HepG2 (cell line): ENCODE measurements around the gene TFCP2L1. TPM values are rescaled to one million over a fixed set of nuclear protein-coding genes. Genes with fewer than 3 reads are reported as not detected.

ENCODE experiments used
- ATAC-seq: fragments of 200-7000 bp; cut with Tn5 transposase; 3 replicates; pipeline ENCODE4 v1.9.1; 2020; ENCODE audit warnings: mild to moderate bottlenecking, moderate library complexity
- BruUV-seq: library from RNA; stranded (reverse); fragments of 400-500 nt; replicated peaks from 2 replicates; lab custom pipeline; 2021; lab: Mats Ljungman, UMichigan
- CTCF ChIA-PET: fragments of 300-600 bp; formaldehyde crosslinking; extraction: SDS; loops from one replicate; lab custom pipeline; 2021; ENCODE audit warnings: low total read pairs, inconsistent platforms, low intra/inter-chr PET ratio; lab: Yijun Ruan, JAX
- POLR2A ChIA-PET: fragments of 350-600 bp; sonication (Branson Sonifier 250); formaldehyde crosslinking; loops from one replicate; lab custom pipeline; 2020; ENCODE audit warnings: antibody characterized with exemption, inconsistent platforms; lab: Yijun Ruan, JAX
- DNase-seq: peaks from one replicate; pipeline ENCODE4 v3.0.0-alpha.2; 2015; ENCODE audit warnings: low spot score
- FAIRE-seq: peaks from 3 replicates; lab custom pipeline; 2011; peaks lifted over from hg19 to GRCh38; lab: Jason Lieb, UNC
- H2AFZ ChIP-seq: one replicate; pipeline ENCODE4 v1.6.1; 2011; ENCODE audit warnings: low read length, inconsistent platforms
- H3K27ac ChIP-seq: fragments of 300-600 bp; 3 replicates; pipeline ENCODE4 v1.8.0; 2011; ENCODE audit warnings: mixed run types, mild to moderate bottlenecking, mixed read lengths, low read length, inconsistent platforms; ENCODE audit not compliant: insufficient read depth; ENCODE audit errors: extremely low read length
- H3K27me3 ChIP-seq, 2 experiments: fragments of 200-600 bp in 1 of 2; 2 replicates in 1 of 2; 3 replicates in 1 of 2; pipeline versions ENCODE4 v1.6.0 to v1.8.0; 2011; ENCODE audit warnings: low read length in 2 of 2, mild to moderate bottlenecking in 2 of 2, moderate library complexity in 2 of 2, inconsistent platforms in 1 of 2; ENCODE audit not compliant: insufficient read depth in 2 of 2, control insufficient read depth in 1 of 2
- H3K36me3 ChIP-seq, 2 experiments: fragments of 200-600 bp in 1 of 2; replicated peaks in 1 of 2; 2 replicates in 1 of 2; 3 replicates in 1 of 2; pipeline versions ENCODE4 v1.5.1 to v1.8.0; 2011; ENCODE audit warnings: low read length in 2 of 2, inconsistent platforms in 1 of 2; ENCODE audit not compliant: insufficient read depth in 2 of 2, control insufficient read depth in 1 of 2
- H3K4me1 ChIP-seq: 2 replicates; pipeline ENCODE4 v1.5.1; 2012; ENCODE audit warnings: low read length, inconsistent platforms; ENCODE audit not compliant: insufficient read depth
- H3K4me2 ChIP-seq: 2 replicates; pipeline ENCODE4 v1.6.0; 2011; ENCODE audit warnings: low read depth, low read length, inconsistent platforms
- H3K4me3 ChIP-seq, 3 experiments: fragments of 200-600 bp in 1 of 3; sonication (generic), shearing (Covaris generic) in 1 of 3; replicated peaks in 1 of 3; 2 replicates each; pipeline ENCODE4 v1.5.1; 2011 to 2016; ENCODE audit warnings: low read length in 3 of 3, inconsistent platforms in 2 of 3, low read depth in 2 of 3, mild to moderate bottlenecking in 2 of 3, control low read depth in 1 of 3, mixed read lengths in 1 of 3; ENCODE audit not compliant: insufficient read depth in 1 of 3
- H3K79me2 ChIP-seq: one replicate; pipeline ENCODE4 v1.6.1; 2011; ENCODE audit warnings: low read length, inconsistent platforms; ENCODE audit not compliant: insufficient read depth
- H3K9ac ChIP-seq: 2 replicates; pipeline ENCODE4 v1.6.0; 2011; ENCODE audit warnings: mild to moderate bottlenecking, low read depth, low read length, inconsistent platforms; ENCODE audit not compliant: insufficient read depth
- H3K9me3 ChIP-seq: 2 replicates; pipeline ENCODE4 v1.5.1; 2012; ENCODE audit warnings: mild to moderate bottlenecking, low read length
- H4K20me1 ChIP-seq: 2 replicates; pipeline ENCODE4 v1.6.0; 2011; ENCODE audit warnings: inconsistent platforms, mild to moderate bottlenecking, low read length, moderate library complexity; ENCODE audit not compliant: insufficient read depth
- ATF1 ChIP-seq: IDR thresholded peaks from 2 replicates; pipeline ENCODE4 v1.6.1; 2016; ENCODE audit warnings: mild to moderate bottlenecking, control low read depth
- CBFB ChIP-seq: sonication (generic); formaldehyde crosslinking; IDR thresholded peaks from 2 replicates; pipeline ENCODE4 v1.4.0; 2020; ENCODE audit warnings: missing genetic modification reagents
- POGK ChIP-seq: sonication (generic); formaldehyde crosslinking; conservative IDR thresholded peaks from 2 replicates; pipeline ENCODE4 v1.8.0; 2022; ENCODE audit warnings: mild to moderate bottlenecking, moderate library complexity, missing genetic modification reagents
- THYN1 ChIP-seq: sonication (generic); formaldehyde crosslinking; IDR thresholded peaks from 2 replicates; pipeline ENCODE4 v1.8.1; 2023; ENCODE audit warnings: low read depth, mild to moderate bottlenecking, moderate library complexity, missing genetic modification reagents, borderline replicate concordance
- UBTF ChIP-seq: sonication (generic); formaldehyde crosslinking; IDR thresholded peaks from 2 replicates; pipeline ENCODE4 v1.4.0; 2020; ENCODE audit warnings: mild to moderate bottlenecking, missing genetic modification reagents
- ZFP41 ChIP-seq: sonication (generic); formaldehyde crosslinking; IDR thresholded peaks from 2 replicates; pipeline ENCODE4 v1.4.0; 2020; ENCODE audit warnings: mild to moderate bottlenecking, missing genetic modification reagents, borderline replicate concordance
- ZNF713 ChIP-seq: sonication (generic); formaldehyde crosslinking; IDR thresholded peaks from 2 replicates; pipeline ENCODE4 v1.4.0; 2020; ENCODE audit warnings: mild to moderate bottlenecking, missing genetic modification reagents
- WGBS: methylation state at CpG from one replicate; pipeline ENCODE4 v1.1.6; 2017; ENCODE audit warnings: low lambda C conversion rate; 5-methylcytosine and 5-hydroxymethylcytosine counted together
- in situ Hi-C: cut with HindIII; loops from 2 replicates; pipeline ENCODE4 v1.10.0; 2017; ENCODE audit warnings: low pct_unique_long_range_greater_than_20kb; ENCODE audit not compliant: extremely low pct_ligation_motif_present
- intact Hi-C: fragments of 100-400 bp; cut with micrococcal nuclease; formaldehyde crosslinking; loops from one replicate; pipeline ENCODE4 v1.10.0; 2022; ENCODE audit not compliant: unreplicated experiment
- polyA plus RNA-seq, 8 experiments: library from polyadenylated mRNA; depleted of rRNA in 3 of 8; stranded (reverse) in 7 of 8; unstranded in 1 of 8; fragments of >200 nt; fragmentation: Illumina TruSeq in 4 of 8; extraction: Trizol in 4 of 8; gene quantifications; 2 replicates each; pipeline versions ENCODE4 v1.2.1 to v1.2.3, GENCODE V29; 2011 to 2016; ENCODE audit warnings: low read depth in 4 of 8, missing spikeins in 1 of 8, mixed read lengths in 1 of 8; ENCODE audit not compliant: insufficient read depth in 1 of 8
- total RNA-seq, 5 experiments: library from RNA; depleted of rRNA; stranded (reverse); fragments of >200 nt; fragmentation: Illumina TruSeq; extraction: Trizol; gene quantifications; 2 replicates each; pipeline ENCODE4 v1.2.3, GENCODE V29; 2016; ENCODE audit warnings: low read depth in 1 of 5

Gene TFCP2L1
- total and polyA plus RNA-seq, 2 of the 13 experiments (the other 11 are each of a cell fraction or from before 2014, with no cell fraction given) = under 0.01 TPM; not detected in 1

- no peak for TF ChIP-seq POGK (CRISPR knock-in tag)
Observed at GRCh38 chr2:121203591-121204249, 81.3 kb downstream of the TFCP2L1 start (continued).

- FAIRE-seq = no peak
Observed at GRCh38 chr2:121202541-121203310, 82.3 kb downstream of the TFCP2L1 start.

GRCh38 chr2:121201796-121202195 is 83.2 kb downstream of the TFCP2L1 start:
- H3K4me2 ChIP-seq = no peak overlapping the region
- ATAC-seq (no peak), FAIRE-seq (no peak), DNase-seq (no peak)
- in situ Hi-C loops (no loop called here), intact Hi-C loops (no loop called here)
- WGBS = 4% methylated on average over 3 of the region's 3 CpGs
- no TSS peak for BruUV-seq
- peaks cover 10 to 68% of the 10 kb centered on the region in 2 experiments for H3K27me3 ChIP-seq
- no peaks in the 10 kb centered on the region for H3K36me3 ChIP-seq
- ChIA-PET CTCF (no interaction called here), POLR2A (no interaction called here)
- no peaks in the 10 kb centered on the region for H4K20me1 ChIP-seq
- H3K79me2 ChIP-seq = no peaks in the 10 kb centered on the region
- H3K27ac ChIP-seq = no peak overlapping the region
- TF ChIP-seq UBTF (CRISPR knock-in tag) = no peak
- no peak for TF ChIP-seq ZFP41 (CRISPR knock-in tag)
- TF ChIP-seq ZNF713 = no peak
- TF ChIP-seq ATF1 = no peak
- TF ChIP-seq CBFB = no peak
- TF ChIP-seq, all 625 proteins: peak for 0
- Histone ChIP-seq H3K4me1 (no peaks in the 10 kb centered on the region), H3K4me3 (no peak overlapping the region), H3K9ac (no peak overlapping the region), H3K9me3 (no peaks in the 10 kb centered on the region), H2AFZ (no peak overlapping the region)

More at GRCh38 chr2:121202541-121203310, 82.3 kb downstream of the TFCP2L1 start:
- no TSS peak for BruUV-seq
- no peaks in the 10 kb centered on the region for H3K9me3 ChIP-seq
- no peak overlapping the region for H3K4me2 ChIP-seq
- H3K9ac ChIP-seq = no peak overlapping the region
- intact Hi-C loops (no loop called here), in situ Hi-C loops (no loop called here)
- no peak for TF ChIP-seq THYN1 (CRISPR knock-in tag)
- no peak overlapping the region for H2AFZ ChIP-seq
- CTCF ChIA-PET = no interaction called here
- no peaks in the 10 kb centered on the region for H3K4me1 ChIP-seq
- 36% methylated on average over 11 of the region's 11 CpGs for WGBS
- no peak for ATAC-seq
- H3K27me3 ChIP-seq = peaks cover 10 to 66% of the 10 kb centered on the region in 2 experiments
- H3K27ac ChIP-seq = no peak overlapping the region
- no peak overlapping the region for H3K4me3 ChIP-seq
- no peaks in the 10 kb centered on the region for H4K20me1 ChIP-seq
- POLR2A ChIA-PET = no interaction called here
- DNase-seq = no peak
- H3K79me2 ChIP-seq = no peaks in the 10 kb centered on the region
- H3K36me3 ChIP-seq = no peaks in the 10 kb centered on the region
